ENCODE data around the gene CDK9. TPM values are rescaled to one million over a fixed set of nuclear protein-coding genes. Genes with fewer than 3 reads are reported as not detected.
"Not testable (repeated sequence)": the region's sequence is repeated elsewhere in the genome, so short reads cannot be mapped to it uniquely, and the experiment has no call there.

The CDK9 gene
- polyA plus RNA-seq, 1 donor from 2014 or later = 65.3 TPM

DNA sequence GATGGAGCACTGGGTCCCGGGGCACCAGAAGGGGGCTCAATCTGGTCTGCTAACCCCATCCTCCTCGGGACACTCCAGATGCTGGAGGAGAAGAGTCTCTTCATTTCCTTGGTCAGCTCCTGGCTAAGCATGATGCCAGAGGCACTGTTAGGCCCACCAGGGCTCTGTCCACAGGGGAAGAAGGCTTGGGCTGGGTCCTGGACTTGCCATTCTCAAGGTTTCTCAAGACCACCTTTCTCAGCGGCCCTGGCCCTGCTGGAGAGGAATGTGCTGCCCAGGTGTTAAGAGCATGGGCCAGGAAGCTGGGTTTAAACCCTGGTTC is 15.3 kb upstream of the CDK9 start:
- Mint-ChIP-seq H3K9me3 (no peaks in the 10 kb centered on the region), H3K36me3 (peaks cover 3% of the 10 kb centered on the region), H3K27me3 (no peaks in the 10 kb centered on the region), H3K4me3 (peak overlapping the region; percentile 91 to 95 (median 92)), H3K27ac (peak overlapping the region; percentile 95 to 98 (median 97)), H3K4me1 (peaks cover 22 to 48% (median 45%) of the 10 kb centered on the region in 3 donors)

DNA sequence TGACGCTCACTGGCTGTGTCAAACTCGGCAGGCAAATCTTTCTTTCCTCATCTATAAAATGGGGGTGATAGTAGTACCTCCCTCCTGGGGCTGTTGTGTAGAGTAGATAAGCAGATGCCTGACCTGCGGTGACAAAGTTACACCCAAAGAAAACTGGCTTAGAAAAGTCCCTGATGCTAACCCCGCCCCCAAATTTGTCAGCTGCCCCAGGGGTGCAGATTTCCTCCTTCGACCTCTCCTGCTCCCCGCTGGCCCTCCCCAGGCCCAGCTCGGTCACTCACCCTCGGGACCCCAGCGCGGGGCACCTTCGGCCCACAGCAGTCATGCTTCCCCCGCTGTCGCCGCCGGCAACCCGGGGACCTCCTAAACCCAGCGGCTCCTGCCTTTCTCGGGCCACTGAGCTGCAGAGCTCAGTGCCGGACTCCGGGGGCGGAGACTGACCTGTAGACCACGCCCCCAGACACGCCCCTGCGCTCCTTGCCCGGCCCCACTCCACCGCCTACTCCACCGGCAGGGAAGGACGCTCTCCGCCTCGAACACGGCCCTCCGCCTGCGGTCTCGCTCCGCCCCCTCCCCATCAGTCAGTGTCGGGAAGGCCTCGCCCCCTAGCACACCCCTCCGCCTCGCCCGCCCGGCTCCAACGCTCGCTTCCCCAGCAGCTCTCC is 14.8 kb upstream of the CDK9 start:
- Mint-ChIP-seq H3K4me1 (peaks cover 22 to 48% (median 43%) of the 10 kb centered on the region in 3 donors), H3K36me3 (peaks cover 3% of the 10 kb centered on the region), H3K27ac (peak overlapping the region; percentile 95 to 98 (median 97))

GRCh38 chr9:127771570-127772189 is 14.2 kb upstream of the CDK9 start:
- Mint-ChIP-seq H3K4me3 (peak overlapping the region; percentile 91 to 95 (median 92)), H3K9me3 (no peaks in the 10 kb centered on the region), H3K27me3 (no peaks in the 10 kb centered on the region), H3K4me1 (peaks cover 22 to 47% (median 42%) of the 10 kb centered on the region in 3 donors), H3K36me3 (peaks cover 3% of the 10 kb centered on the region), H3K27ac (peak overlapping the region; percentile 95 to 98 (median 97))

More for the DNA sequence above, 14.8 kb upstream of the CDK9 start:
- no peaks in the 10 kb centered on the region for H3K27me3 Mint-ChIP-seq
- H3K4me3 Mint-ChIP-seq = peak overlapping the region; percentile 91 to 95 (median 92)
- no peaks in the 10 kb centered on the region for H3K9me3 Mint-ChIP-seq

GRCh38 chr9:127772603-127773002 is 13.2 kb upstream of the CDK9 start:
- no peaks in the 10 kb centered on the region for H3K27me3 Mint-ChIP-seq
- peaks cover 17 to 40% (median 33%) of the 10 kb centered on the region in 3 donors for H3K4me1 Mint-ChIP-seq
- peak overlapping the region in 1 of 3 donors; percentile 95 for H3K27ac Mint-ChIP-seq
- H3K4me3 Mint-ChIP-seq = peak overlapping the region in 1 of 4 donors; percentile 91
- H3K9me3 Mint-ChIP-seq = no peaks in the 10 kb centered on the region
- peaks cover 3% of the 10 kb centered on the region for H3K36me3 Mint-ChIP-seq

DNA sequence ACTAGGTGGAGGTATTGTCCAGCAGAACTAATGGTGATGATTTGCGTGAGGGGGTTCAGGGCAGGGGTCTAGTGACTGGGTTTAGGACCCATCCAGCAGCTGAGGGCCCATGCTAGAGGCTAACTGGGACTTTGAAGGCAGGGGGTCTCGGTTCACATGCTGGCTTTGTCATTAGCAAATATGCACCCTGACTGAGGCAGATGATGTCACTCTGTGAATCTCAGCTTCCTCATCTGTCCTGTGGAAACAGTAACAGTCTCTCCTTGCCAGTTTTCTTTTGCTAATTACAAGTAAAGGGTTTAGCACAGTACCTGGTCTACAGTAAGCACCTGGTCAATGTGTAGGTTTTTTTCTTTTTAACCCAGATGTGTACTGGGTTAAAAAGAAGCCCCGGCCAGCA is 12.6 kb upstream of the CDK9 start:
- Mint-ChIP-seq H3K4me3 (peak overlapping the region in 1 of 4 donors; percentile 91), H3K36me3 (peaks cover 3% of the 10 kb centered on the region), H3K4me1 (peaks cover 19 to 40% (median 34%) of the 10 kb centered on the region in 3 donors), H3K27me3 (no peaks in the 10 kb centered on the region), H3K27ac (peak overlapping the region in 1 of 3 donors; percentile 75), H3K9me3 (no peaks in the 10 kb centered on the region)

- Mint-ChIP-seq H3K9me3 (no peaks in the 10 kb centered on the region), H3K27me3 (no peaks in the 10 kb centered on the region), H3K4me1 (peaks cover 14 to 36% (median 32%) of the 10 kb centered on the region in 3 donors), H3K4me3 (peak overlapping the region in 2 of 4 donors; percentile 59 to 63), H3K36me3 (peaks cover 2% of the 10 kb centered on the region), H3K27ac (peak overlapping the region in 1 of 3 donors; percentile 53)
These were observed 11.9 kb upstream of the CDK9 start for GRCh38 chr9:127773981-127774380.

DNA sequence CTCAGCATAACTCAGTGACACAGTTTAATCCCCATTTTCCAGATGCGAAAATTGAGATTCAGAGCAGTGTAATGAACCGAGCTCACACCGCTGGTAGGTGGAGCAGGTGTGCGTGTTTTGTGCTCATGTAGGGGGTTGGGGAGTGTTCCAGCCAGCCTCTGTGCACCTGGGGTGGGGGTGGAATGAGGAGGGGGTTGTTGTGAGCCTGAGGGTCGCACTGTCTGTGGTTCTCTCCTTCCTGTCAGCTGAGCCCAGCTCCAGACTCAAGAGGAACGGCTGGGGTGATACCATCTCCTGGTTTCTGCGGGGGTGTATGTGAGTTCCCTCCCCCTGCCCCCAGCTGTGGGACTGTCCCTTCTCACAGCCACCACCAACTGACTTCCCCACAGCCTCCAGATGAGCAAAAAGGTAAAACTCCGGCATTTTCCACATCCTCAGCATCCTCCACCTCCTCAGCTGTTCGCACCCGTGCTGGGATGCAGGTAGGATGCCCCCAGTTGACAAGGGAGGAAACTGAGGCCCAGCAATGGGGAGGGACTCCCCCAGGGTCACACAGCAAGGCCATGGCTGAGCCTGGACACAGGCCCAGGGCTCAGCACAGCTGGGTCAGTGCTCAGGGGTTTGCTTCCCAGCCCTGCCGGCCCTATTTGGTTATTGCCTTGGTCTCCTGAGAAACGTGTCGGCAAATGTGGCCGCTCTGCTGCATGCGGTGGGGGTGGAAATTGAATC is 9.5 kb upstream of the CDK9 start:
- peaks cover 2% of the 10 kb centered on the region for H3K36me3 Mint-ChIP-seq
- no peaks in the 10 kb centered on the region for H3K27me3 Mint-ChIP-seq
- peak overlapping the region; percentile 93 to 100 (median 97) for H3K4me3 Mint-ChIP-seq
- no peaks in the 10 kb centered on the region for H3K9me3 Mint-ChIP-seq
- H3K27ac Mint-ChIP-seq = peak overlapping the region; percentile 88 to 98 (median 93)
- peaks cover 10 to 26% (median 18%) of the 10 kb centered on the region in 3 donors for H3K4me1 Mint-ChIP-seq

DNA sequence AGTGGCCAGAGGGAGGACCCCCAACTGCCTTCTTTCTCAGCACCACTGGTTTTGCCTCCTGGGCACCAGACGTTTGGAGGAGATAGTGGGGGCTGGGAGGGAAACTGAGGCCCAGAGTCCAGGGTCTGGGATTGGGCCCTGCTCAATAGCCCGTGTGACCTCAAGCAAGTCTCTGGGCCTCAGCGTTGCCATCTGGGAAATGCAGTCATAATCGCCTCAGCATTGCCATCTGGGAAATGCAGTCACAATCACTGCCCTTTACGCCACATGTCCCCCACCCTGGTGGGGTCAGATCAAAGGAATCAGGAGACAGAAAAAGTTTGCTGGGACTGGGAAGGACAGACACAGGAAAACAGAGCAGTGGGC is 8.9 kb upstream of the CDK9 start:
- Mint-ChIP-seq H3K9me3 (no peaks in the 10 kb centered on the region), H3K4me3 (peak overlapping the region; percentile 93 to 100 (median 97)), H3K4me1 (peaks cover 14 to 22% (median 15%) of the 10 kb centered on the region in 3 donors), H3K36me3 (peaks cover 2% of the 10 kb centered on the region), H3K27me3 (no peaks in the 10 kb centered on the region), H3K27ac (peak overlapping the region; percentile 88 to 98 (median 93))

DNA sequence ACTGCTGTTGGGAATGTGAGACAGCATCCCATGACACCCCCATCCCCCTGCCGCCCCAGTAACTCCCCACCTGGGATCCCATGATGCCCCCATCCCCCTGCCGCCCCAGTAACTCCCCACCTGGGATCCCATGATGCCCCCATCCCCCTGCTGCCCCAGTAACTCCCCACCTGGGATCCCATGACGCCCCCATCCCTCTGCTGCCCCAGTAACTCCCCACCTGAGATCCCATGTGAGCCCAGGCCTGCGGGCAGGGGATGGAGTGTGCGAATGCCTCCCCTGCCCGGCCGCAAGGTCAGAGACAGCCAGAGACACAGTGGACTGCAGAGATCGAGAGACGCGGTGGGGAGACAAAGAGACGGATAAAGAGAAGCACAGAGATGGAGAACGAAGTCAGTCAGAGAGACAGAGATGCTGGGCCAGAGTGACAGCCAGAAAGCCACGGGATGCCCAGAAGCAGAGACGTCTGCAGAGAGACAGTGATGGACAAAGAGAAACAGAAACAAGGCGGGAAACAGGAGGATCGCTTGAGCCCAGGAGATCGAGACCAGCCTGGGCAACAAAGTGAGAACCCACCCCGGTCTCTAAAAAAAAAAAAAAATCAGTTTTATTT is 8.4 kb upstream of the CDK9 start:
- Mint-ChIP-seq H3K4me1 (peaks cover 14 to 21% (median 15%) of the 10 kb centered on the region in 3 donors), H3K9me3 (no peaks in the 10 kb centered on the region), H3K27ac (peak overlapping the region; percentile 93 to 98 (median 98)), H3K4me3 (peak overlapping the region; percentile 93 to 100 (median 97)), H3K36me3 (peaks cover 2% of the 10 kb centered on the region), H3K27me3 (no peaks in the 10 kb centered on the region)

- peak within 1 kb of the TSS; percentile 95 to 98 (median 98) for H3K27ac Mint-ChIP-seq
- no peaks in the 10 kb centered on the region for H3K9me3 Mint-ChIP-seq
- peaks cover 20 to 30% (median 25%) of the 10 kb centered on the region in 3 donors for H3K4me1 Mint-ChIP-seq
- H3K4me3 Mint-ChIP-seq = peak within 1 kb of the TSS; percentile 93 to 100 (median 97)
- H3K27me3 Mint-ChIP-seq = no peaks in the 10 kb centered on the region
- no peaks in the 10 kb centered on the region for H3K36me3 Mint-ChIP-seq
These were observed 7.3 kb upstream of the CDK9 start, which contains the start of gene SH2D3C for GRCh38 chr9:127778280-127779135. Gene SH2D3C, minus strand, starts transcription at chr9:127778666. Its CDS starts 39 bp downstream, at chr9:127778627.

- peak overlapping the region; percentile 95 to 98 (median 98) for H3K27ac Mint-ChIP-seq
- H3K36me3 Mint-ChIP-seq = no peaks in the 10 kb centered on the region
- no peaks in the 10 kb centered on the region for H3K9me3 Mint-ChIP-seq
- H3K4me3 Mint-ChIP-seq = peak overlapping the region; percentile 93 to 100 (median 97)
- H3K4me1 Mint-ChIP-seq = peaks cover 25 to 31% (median 29%) of the 10 kb centered on the region in 3 donors
- no peaks in the 10 kb centered on the region for H3K27me3 Mint-ChIP-seq
These were observed 6.5 kb upstream of the CDK9 start for GRCh38 chr9:127779136-127779981.

DNA sequence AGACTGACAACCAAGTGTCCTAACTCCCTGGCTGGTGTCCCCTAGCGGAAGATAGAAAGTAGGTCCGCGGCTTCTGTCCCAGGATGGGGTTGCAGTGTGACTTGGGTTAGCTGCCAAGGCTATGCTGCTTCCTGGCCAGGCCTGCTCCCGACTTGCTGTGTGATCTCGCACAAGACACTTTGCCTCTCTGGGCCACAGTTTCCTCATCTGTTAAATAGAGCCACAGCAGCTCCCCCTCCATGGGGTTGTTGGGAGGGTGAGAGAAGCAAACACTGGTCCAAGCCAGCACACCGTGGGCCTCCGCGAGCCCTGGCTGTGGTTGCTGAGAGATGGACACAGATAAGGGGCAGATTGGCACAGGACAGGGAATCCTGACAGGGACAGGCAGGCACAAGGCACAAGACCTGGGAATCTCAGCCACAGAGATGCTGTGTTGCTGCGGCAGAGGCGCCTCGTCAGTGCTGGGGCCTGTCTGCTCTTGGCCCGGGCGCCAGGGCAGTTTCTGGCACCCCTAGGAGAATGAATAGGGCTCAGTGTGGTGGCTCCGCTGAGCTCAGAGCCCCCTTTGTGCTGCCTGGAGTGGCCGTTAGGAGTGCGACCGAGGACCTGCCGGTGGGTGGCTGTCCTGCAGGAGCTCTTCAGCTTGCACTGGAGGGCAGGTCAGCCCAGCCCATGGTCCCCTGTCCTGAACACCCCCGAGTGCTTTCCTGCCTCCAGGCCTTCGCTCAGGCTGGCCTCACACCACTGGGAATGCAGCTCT is 5.5 kb upstream of the CDK9 start:
- Mint-ChIP-seq H3K36me3 (no peaks in the 10 kb centered on the region), H3K27me3 (no peaks in the 10 kb centered on the region), H3K4me1 (peaks cover 27 to 33% (median 32%) of the 10 kb centered on the region in 3 donors), H3K27ac (peak overlapping the region; percentile 95 to 98 (median 98)), H3K9me3 (no peaks in the 10 kb centered on the region), H3K4me3 (peak overlapping the region in 3 of 4 donors; percentile 60 to 99 (median 95))

DNA sequence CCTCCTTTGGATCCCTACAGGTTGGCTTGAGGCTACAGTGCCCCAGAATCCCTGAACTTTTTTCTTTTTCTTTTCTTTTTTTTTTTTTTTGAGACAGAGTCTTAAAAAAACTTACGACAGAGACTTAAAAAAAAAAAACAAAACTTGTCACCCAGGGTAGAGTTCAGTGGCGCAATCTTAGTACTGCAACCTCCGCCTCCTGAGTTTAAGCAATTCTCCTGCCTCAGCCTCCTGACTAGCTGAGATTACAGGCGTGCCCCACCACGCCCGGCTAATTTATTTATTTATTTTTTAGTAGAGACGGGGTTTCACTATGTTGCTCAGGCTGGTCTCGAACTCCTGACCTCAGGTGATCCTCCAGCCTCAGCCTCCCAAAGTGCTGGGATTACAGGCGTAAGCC is 4.9 kb upstream of the CDK9 start:
- H3K27ac Mint-ChIP-seq = peak overlapping the region in 2 of 3 donors; percentile 59 to 98
- H3K27me3 Mint-ChIP-seq, H3K36me3 Mint-ChIP-seq, H3K9me3 Mint-ChIP-seq: not testable (repeated sequence)
- H3K4me3 Mint-ChIP-seq = peak overlapping the region in 1 of 4 donors; percentile 95
- H3K4me1 Mint-ChIP-seq = peaks cover 27 to 33% (median 32%) of the 10 kb centered on the region in 3 donors

Data from IgD-negative memory B cell (primary cell).